ENCODE data around the gene ROR2. TPM values are rescaled to one million over a fixed set of nuclear protein-coding genes. Genes with fewer than 3 reads are reported as not detected.

ROR2 gene
- polyA plus RNA-seq, 4 donors, result 15.6 to 24.9 (median 18.9) TPM

Other genes starting within 250 kb of the ROR2 start
- gene SPTLC1, start 165.2 kb upstream of the ROR2 start, polyA plus RNA-seq (ENCODE audit: insufficient read length in 4 of 4), result 100 to 1,000 TPM in 2 of 4 donors, 10 to 100 TPM in 2; 88.6 to 105 (median 97.5) TPM

Data from left renal cortex interstitium (tissue), 4 donors.